Iris pigment epithelial cell (primary cell): ENCODE results near the gene C2orf92.
A peak's percentile ranks its signal among the peaks of the same experiment; 100 is the strongest.
"Not testable (repeated sequence)": the region's sequence is repeated elsewhere in the genome, so short reads cannot be mapped to it uniquely, and the experiment has no call there.

Experiments
- DNase-seq: peaks from one replicate; pipeline ENCODE4 v3.0.0-alpha.2; 2011; ENCODE audit warnings: low read depth

The C2orf92 gene

GRCh38 chr2:97693476-97693875 lies 24.0 kb downstream of the C2orf92 start:
- DNase-seq, result peak; percentile 51

DNA sequence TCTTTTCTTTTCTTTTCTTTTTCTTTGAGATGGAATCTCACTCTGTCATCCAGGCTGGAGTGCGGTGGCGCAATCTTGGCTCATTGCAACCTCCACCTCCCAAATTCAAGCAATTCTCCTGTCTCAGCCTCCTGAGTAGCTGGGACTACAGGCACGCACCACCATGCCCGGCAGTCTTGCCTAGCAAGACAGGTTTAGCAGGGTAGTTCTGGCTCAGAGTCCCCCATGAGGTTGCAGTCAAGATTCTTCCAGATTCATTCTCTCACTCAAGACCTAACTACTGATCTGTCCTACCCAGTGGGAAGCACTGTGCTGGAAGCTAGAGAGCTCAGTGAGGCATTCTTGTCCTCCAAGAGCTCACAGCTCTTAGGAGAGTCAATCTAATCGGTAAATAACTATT lies 26.2 kb downstream of the C2orf92 start:
- no peak for DNase-seq

GRCh38 chr2:97697252-97698235 lies 28.0 kb downstream of the C2orf92 start:
- DNase-seq, result peak; percentile 75

DNA sequence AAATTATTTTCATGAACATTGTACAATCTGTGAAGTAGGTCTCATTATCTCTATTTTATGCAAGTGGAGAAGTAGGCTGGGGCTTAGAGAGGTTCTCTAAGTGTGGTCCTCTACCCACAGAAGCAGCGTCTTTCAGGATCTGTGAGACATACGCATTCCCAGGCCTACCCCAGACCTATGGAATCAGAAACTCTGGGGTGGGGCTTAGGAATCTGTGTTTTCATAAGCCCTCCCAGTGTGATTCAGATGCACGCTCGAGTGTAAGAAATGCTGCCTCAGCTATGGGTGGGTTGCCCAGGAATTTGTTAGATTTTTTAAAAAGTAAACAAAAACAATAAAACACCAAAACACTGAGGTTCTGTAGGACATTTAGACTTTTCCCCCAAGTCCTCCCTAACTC lies 29.0 kb downstream of the C2orf92 start:
- no peak for DNase-seq

DNA sequence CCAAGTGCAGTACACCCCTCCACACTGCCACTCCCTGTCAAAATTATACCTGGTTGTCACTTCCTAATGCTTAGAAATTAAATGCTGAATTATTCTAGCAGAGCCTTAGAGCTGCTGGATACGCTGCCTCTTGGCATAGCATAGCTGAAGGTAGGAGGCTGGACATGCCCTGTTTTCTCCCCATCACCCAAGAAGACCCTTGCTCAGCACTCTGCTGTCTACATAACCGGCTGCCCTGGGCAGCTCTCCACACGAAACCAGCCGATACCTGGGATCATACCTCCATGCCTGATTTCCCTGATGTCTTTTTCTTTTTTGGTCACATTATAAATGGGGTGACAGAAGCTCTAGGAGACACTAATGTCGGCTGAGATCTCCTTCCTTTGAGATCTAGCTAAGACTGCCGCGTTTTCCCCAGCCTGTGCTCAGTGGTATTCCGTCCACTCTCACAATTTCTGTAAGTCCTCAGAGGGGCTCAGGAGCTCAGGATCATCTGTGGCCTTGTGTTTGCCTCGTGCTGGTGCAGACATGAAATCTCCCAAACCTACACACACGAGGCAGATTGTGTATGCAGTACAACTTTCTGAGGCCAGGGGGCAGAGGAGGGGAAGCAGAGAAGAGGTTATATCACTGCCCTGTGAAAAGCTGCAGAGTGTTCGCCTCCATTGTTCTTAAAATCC lies 30.4 kb downstream of the C2orf92 start:
- peak; percentile 65 for DNase-seq

- DNase-seq, result no peak
Measured at GRCh38 chr2:97701186-97701585, 31.7 kb downstream of the C2orf92 start.

GRCh38 chr2:97701851-97702465 lies 32.4 kb downstream of the C2orf92 start:
- DNase-seq, result no peak

- no peak for DNase-seq
Measured at GRCh38 chr2:97702731-97703470, 33.4 kb downstream of the C2orf92 start.

GRCh38 chr2:97703741-97704140 lies 34.2 kb downstream of the C2orf92 start:
- no peak for DNase-seq

DNA sequence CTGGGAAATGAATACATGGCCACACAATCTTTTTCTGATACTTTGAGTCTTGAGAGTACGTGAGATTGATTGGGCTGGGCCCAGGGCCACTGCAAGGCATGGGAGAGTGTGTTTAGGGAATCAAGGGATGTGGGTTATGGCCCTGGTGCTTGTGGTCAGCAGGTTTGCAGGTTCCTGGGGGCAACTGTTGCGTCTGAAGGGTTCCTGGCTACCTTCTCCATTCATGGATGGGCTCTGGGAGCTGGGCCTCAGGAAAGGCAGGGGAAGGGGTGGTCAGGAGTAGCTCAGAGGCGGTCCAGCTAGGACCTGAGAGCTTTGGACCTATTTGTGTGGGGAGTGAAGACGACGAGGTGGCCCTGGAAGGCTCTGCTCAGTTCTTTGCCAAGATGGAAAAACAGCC lies 35.5 kb downstream of the C2orf92 start:
- DNase-seq, result no peak

DNA sequence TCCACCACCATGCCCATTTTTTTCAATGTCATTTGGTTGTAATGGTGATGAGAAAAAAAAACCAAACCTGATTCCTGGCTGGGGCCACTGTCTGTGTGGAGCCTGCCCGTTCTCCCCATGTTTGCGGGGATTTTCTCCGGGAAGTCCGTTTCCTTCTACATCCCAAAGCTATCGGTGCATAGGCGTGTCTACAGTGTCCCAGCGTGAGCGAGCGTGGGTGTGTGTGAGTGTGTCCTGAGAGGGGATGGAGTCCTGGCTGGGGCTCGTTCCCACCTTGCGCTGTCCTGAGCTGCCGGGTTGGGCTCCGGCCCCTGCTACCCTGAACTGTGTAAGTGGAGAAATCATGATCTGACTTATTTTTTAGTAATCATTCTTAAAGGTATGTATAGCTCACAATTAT lies 36.6 kb downstream of the C2orf92 start:
- no peak for DNase-seq

DNA sequence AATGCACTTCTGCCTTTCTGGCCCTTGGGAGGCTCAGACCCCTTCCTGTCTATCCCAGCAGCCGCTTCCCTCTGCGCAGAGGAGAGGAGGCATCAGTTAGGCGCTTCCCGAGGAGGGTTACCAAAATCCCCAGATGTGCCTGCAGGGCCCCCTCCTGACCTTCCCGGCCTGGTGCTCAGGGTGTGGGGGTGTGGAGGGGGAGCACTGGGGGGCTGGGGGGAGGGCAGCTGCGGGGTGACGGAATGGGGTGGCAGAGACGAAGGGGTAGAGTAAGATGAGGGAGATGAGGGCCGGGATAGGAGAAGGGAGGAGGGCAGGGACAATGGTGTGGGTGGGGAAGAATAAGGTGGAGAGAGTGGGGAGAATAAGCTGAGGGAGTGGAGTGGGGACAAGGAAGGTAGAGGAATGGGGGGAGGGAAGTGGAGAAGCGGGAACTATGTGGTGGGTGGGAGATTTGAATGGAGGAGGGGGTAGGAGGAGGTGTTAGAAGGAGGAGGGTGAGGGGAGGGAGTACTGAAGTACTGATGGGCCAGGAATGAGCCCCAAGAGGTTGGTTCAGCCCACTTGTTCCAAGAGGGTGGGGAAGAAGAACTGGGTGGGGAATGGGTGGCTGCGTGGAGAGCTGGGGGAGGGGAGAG lies 37.3 kb downstream of the C2orf92 start:
- DNase-seq, result no peak

DNA sequence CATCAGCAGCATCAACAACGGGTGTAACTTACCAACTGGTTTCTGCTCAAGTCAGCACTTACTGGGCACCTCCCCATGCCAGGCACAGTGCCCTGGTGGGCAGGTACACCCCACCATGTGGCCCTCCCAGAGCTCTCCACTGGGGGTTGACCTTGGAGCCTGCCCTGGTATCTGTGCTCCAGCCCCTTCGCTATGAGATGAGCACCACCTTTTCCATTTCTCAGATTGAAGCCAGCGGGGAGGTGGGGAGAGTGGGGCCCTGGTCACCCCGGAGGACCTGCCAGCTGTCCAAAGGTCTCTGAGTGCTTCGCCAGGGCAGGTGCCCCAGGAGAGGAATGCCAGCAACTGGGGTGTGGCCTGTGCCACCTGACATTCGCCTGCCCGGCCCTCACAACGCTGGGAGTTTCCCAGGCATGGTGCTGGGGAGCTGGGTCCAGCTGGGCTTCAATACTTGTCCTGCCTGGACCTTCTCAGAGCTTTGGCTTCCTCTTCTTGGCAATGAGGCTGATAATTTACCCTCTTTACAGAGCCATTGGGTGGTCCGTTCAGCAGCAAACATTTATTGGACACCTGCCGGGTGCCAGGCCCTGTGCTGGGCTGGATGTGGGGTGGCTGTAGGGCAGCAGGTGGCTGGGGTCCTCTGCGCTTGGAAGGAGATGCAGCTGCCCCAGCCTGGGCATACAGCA lies 38.0 kb downstream of the C2orf92 start:
- DNase-seq, result no peak

- DNase-seq, result no peak
Measured at GRCh38 chr2:97708048-97708380, 38.5 kb downstream of the C2orf92 start.

- DNase-seq, result no peak
Measured at GRCh38 chr2:97708608-97709007, 39.1 kb downstream of the C2orf92 start.

DNA sequence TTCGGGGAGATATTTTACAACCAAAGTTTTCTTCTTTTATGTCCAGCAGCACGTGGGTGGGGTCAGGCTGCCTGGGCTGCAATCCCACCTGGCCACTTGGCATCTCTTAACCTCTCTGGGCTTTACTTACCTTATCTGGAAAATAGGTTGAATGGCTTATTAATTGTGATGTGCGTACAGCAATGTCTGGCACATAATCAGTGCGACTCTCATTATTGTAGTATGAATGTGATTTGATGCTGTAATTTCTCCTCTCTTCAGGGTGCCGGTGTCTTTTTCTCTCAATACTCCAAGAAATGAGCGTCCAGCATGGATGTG lies 41.8 kb downstream of the C2orf92 start:
- no peak for DNase-seq

DNA sequence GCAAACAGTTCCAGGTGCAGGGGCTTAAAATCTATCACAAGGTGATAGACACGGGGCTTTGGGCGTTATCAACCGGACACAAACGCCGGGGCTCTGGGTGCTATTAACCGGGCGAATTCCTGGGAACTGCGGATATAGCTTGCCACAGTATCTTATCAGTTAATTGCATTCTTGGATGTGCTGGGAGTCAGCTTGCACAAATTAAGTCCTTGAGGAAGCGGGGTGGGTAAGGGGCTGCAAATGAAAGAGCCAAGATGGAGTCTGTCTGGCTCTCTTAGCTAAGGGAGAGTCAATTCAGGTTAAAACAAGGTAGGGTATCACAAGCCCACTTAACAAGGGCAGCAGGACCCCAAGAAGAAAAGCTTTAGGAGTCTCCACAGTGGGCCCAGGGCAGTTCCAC lies 42.7 kb downstream of the C2orf92 start:
- not testable (repeated sequence) for DNase-seq

- DNase-seq, result no peak
Measured at GRCh38 chr2:97712693-97713295, 43.3 kb downstream of the C2orf92 start.

DNA sequence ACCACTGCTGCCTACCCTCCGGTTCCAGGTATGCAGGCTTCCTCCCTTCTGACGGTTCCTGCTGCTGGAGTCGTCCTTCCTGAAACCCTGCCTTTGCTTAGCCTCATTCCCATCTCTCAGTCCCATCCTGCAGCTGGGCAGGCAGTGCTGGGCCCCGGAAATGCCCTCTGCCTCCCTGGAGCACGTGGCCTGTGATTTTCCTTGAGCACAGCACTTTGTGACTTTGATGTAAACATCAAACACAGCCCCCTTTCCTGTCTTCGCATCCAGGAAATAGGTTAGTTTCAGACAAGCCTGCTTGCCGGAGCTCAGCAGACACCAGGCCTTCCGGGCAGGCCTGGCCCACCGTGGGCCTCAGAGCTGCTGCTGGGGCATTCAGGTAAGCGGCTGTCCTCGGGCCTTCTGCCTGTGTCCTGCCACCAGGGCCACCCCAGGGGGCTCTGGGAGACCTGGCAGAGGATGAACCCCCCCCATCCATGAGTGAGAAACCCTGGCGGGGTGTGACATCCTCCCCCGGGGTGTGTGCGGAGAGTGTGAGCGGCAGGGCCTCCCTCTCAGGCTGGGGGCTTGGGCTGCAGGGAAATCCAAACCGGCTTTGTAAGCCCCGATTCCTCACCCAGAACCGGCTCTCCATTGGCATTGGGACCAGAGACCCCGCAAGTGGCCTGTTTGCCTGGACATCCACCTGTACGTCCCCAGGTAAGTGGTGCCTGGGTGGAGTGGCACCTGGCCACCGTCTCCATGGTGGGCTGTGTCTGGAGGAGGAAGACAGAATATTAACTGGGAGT lies 44.0 kb downstream of the C2orf92 start, which contains the start of gene ZAP70:
Gene ZAP70, plus strand, starts transcription at position 281 of the 788 bp plus-strand sequence. CDS start 10,461 bp downstream, outside the sequence.
- DNase-seq, result no peak
